Stomach (tissue), 4 donors: ENCODE measurements around the gene EN1.

Experiments
- EP300 ChIP-seq: sonication (generic); formaldehyde crosslinking; IDR thresholded peaks from one replicate; pipeline ENCODE4 v1.6.1; 2017; ENCODE audit warnings: antibody characterized with exemption
- POLR2AphosphoS5 ChIP-seq, 3 donors: sonication (generic); formaldehyde crosslinking; IDR thresholded peaks; one replicate each; pipeline ENCODE4 v1.6.1; 2016; ENCODE audit warnings: antibody characterized with exemption in 3 of 3
- TF ChIP-seq, protein P1 (sequence below), 7 experiments: fragments of 450-650 bp in 4 of 7; fragments of 200-600 bp in 3 of 7; sonication (generic) in 3 of 7; IDR thresholded peaks; one replicate each; pipeline ENCODE4 v1.5.1; 2016 to 2019; ENCODE audit warnings: antibody characterized with exemption in 7 of 7, control low read depth in 2 of 7, mild to moderate bottlenecking in 1 of 7

DNA sequence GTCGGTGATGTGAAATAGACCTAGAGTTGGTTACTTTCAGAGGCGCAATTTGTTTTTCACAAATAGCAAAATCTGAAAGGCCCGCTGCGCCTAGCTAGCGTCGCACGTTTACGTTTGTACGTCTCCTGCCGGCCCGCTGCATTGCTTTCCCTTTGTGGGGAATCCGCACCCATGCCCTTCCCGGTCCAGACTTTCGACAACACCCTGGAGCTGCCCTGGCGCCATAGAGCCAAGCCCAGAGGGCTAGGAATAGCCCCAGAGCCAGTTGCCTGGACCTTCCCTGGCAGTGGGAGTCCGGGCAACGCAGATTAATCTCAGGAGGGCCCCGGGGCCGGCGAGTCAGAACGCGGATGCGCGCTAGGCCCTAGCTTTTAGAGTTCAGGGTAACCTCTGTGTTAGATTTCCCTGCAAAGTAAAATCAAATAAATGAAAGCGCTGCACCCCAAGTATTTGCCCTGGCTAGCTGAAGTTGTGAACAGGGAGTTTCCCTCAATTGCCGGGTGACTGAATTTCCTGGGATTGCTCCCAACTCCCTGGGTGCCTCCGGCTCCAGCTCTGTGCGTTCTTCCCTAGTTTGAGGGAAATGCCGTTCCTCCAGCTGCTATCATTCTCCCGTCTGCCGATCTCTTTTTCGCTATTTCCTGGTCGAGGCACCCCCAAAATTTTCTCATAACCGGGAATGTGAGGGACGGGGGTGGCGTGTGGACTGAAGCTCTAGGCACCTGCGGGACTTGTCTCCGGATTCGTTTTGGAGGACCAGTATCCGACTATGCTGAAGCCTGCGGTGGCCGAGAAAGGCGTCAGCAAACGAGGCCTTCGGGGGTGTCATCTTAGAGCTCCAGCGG, 1.2 kb upstream of the EN1 start:
- TF ChIP-seq, protein P1, sequence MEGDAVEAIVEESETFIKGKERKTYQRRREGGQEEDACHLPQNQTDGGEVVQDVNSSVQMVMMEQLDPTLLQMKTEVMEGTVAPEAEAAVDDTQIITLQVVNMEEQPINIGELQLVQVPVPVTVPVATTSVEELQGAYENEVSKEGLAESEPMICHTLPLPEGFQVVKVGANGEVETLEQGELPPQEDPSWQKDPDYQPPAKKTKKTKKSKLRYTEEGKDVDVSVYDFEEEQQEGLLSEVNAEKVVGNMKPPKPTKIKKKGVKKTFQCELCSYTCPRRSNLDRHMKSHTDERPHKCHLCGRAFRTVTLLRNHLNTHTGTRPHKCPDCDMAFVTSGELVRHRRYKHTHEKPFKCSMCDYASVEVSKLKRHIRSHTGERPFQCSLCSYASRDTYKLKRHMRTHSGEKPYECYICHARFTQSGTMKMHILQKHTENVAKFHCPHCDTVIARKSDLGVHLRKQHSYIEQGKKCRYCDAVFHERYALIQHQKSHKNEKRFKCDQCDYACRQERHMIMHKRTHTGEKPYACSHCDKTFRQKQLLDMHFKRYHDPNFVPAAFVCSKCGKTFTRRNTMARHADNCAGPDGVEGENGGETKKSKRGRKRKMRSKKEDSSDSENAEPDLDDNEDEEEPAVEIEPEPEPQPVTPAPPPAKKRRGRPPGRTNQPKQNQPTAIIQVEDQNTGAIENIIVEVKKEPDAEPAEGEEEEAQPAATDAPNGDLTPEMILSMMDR (IDR thresholded peaks at IDR 0.05): no peak
- TF ChIP-seq POLR2AphosphoS5 (IDR thresholded peaks at IDR 0.05) (no peak), EP300 (no peak)
